T-helper 1 cell (primary cell): ENCODE measurements around the gene OR2AG2.
"Not testable (repeated sequence)": the region's sequence is repeated elsewhere in the genome, so short reads cannot be mapped to it uniquely, and the experiment has no call there.

ENCODE experiments used
- DNase-seq, 5 donors: peaks; one replicate each; pipeline ENCODE4 v3.0.0-alpha.2; 2012 to 2020
- total RNA-seq, 4 donors: gene quantifications; one replicate each; lab custom pipeline; 2026; lab: John Stamatoyannopoulos, UW

Gene OR2AG2, protein sequence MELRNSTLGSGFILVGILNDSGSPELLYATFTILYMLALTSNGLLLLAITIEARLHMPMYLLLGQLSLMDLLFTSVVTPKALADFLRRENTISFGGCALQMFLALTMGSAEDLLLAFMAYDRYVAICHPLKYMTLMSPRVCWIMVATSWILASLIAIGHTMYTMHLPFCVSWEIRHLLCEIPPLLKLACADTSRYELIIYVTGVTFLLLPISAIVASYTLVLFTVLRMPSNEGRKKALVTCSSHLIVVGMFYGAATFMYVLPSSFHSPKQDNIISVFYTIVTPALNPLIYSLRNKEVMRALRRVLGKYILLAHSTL
- 0 reads per million in 4 donors for total RNA-seq

DNA sequence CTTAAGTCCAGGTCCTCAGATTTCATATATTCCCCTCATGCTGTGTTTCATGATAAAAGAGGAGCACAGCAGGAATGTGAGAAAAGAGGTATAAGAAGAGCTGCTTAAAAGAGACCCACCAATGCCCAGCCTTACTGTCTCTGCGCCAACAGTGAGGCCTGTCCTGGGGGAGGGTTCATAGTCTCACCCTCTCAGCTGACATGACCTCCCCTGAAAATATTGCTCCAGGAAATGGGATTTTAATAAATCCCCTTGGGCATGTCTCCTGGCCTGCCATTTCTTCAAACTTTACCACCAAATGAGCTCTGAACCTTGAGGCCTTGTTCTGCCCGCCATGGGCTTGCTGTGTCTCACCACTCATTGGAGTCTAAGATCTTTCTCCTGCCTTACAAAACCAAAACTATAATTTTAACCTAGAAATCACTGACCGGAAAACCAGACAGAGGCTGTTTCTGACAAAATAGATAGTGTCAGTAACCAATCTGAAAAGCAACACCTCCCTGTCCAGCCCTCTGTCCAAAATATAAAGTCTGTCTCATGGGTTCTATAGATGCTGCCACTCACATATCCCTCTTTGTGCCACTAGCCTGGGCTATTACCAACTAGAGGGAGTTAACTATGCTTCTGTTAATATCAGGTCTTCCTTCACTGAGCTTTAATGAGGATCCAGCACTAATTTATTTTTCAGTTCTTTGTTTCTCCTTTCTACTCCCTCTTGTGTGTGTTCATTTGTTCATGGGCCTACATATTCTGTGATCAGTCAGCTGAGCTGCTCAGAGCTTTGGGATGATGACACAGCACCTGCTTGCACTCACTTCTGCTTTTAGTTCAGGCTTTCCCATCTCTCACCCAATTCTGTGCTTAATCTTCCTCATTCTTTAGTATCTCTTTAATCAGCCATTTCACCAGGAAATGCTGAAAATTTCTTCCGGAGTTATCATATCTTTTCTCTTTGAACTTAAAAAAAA is at the start of gene OR2AG2:
OR2AG2 (minus strand) TSS at position 51 of the 968 bp plus-strand sequence. CDS start 3,019 bp downstream, outside the sequence.
- DNase-seq, result no peak

DNA sequence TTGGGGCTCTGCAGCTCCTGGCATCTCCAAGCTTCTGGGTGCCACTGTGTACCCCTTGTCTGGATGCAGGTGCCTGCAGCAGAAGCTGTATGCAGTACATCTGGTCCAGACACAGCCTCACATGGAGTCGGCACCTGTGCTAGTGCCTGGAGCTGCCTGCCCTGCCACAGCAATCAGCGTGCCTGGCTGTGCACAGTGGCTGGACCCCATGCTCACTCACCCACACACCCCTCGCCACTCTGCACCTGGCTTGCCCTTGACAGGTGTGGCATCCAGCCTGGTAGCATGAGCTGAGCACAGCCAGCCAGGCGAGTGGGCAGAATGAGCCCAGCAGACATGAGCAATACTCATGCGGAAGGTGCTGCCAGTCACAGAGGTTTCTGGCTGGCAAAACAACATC is 47.2 kb upstream of the OR2AG2 start:
- no peak for DNase-seq

DNA sequence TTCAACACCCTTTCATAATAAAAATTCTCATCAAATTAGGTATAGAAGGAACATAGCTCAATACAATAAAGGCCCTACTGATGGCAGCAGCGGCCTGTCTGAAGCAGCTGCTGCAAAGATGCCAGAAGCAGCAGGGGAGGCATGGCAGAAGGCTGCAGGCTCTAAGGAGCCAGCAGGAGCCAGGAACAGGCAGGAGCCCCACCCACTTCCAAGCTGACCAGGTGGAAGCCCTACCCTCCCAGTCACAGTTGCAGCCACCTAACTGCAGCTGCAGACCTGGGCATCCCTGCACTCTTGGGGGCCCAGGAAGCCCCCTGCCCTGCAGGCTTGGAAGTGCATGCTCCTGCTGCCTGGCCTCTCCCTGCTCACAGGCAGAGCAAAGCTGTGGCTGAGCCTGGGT is 45.9 kb upstream of the OR2AG2 start:
- DNase-seq, result no peak

DNA sequence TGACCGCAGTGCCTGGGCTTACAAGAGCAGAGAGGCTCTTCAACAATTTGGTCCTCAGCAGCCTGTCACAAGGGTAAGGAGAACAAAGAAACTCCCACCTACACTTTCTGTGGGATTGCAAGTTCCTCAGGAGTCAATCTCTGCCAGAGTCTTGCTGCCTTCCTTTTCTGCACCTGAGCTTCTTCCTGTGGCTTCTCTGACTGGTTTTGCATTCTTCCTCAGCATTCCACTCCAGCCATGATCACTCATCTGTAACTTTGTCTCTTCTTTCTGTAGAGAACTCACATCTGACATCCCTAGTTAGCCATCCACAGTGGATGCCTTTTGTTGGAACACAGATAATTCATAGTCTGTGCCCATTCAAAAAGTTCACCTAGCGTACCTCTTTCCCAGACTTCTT is 41.9 kb upstream of the OR2AG2 start:
- DNase-seq, result no peak

DNA sequence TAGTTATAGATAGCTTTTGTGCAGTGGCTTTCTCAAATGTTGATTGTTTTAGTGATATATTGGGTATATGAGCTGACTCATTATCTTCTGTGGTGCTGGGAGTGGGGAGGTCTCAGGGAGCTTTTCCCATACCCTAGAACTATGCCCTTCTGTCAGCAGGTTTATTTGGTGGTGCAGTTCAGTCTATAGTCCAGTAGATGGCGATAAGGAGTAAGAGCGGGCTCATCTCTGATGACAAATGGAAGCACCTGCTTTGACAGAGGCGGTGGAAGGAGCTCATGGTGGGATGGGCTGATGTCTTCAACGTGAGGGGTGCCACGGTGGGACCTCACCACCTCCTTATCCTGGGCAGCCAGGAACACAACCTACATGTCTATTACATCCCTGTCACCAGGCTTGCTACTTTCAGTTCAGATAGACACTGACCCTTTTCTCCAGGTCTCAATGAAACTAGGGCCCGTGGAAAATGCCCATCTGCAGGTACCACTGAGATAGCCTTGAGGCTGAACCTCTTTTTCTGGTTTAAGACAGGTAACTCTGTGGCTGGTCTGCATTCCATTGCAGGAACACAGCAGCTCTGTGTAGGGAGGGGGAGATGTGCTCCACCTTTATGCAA is 40.7 kb upstream of the OR2AG2 start:
- peak in 3 of 5 donors; percentile 6 to 44 (median 17) for DNase-seq

DNA sequence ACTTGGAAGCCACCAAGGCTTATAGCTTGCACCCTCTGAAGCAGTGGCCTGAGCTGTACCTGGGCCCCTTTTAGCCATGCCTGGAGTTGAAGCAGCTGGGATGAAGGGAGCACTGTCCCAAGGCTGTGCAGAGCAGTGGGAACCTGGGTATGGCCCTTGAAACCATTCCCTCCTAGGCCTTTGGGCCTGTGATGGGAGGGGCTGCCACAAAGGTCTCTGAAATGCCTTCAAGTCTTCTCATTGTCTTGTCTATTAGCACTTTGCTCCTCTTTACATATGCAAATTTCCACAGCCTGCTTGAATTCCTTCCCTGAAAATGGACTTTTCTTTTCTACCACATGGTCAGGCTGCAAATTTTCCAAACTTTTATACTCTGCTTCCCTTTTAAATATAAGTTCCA is 29.3 kb upstream of the OR2AG2 start:
- DNase-seq, result not testable (repeated sequence)

DNA sequence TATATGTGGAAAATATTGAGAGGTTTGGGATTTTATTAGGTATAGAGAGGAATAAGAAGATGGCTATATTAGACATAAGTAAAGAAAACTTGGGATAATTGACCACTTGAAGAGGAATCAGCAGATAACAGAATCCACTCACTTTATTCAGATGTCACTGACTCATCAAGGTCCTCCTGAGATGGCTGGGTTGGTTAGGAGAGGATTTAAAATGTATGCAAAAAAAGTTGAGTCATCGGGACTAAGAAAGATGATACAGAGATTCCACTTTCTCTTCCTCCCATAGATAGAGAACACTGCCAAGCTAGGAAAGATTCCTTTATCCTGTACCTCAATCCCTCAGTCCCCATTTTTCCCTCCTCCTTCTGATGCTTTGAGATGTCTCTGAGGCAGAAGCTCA is 27.6 kb upstream of the OR2AG2 start, which contains the start of gene OR6A2:
OR6A2 (minus strand) TSS at position 288 of the 400 bp plus-strand sequence. CDS start 3,981 bp downstream, outside the sequence.
- no peak for DNase-seq

DNA sequence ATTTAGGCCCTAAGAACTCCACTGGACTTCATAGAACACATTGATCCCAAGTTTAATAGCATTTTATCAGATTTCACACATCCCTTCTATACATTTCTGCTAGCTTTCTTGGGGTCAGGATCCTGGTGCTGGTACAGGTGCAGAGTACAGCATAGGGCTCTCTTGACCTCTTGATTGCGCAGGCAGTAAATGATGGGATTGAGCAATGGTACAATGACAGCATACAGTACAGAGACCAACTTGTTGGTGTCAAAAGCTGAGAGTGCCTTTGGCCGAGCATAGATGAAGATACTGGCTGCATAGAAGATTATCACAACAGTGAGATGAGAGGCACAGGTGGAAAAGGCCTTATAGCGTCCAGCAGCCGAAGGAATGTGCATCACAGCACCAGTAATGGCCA is 22.9 kb upstream of the OR2AG2 start:
- DNase-seq, result no peak

DNA sequence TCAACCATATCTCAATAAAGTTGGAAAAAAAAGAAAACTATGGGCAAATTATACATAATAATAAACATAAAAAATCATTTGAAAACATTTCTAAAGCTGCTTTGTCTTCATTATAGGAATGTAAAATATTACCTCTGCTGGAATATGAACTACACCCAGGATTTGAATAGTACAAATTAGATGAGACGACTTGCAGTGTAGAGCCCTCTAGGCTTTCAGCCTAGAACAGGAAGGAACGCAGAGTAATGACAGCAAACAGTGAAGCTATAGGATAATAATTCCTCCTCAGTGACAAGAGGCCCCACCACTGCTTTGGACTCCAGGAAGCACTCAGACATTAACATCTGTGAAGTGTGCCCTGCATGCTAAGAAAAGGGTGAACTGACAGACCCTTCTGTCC is 18.8 kb upstream of the OR2AG2 start:
- no peak for DNase-seq

DNA sequence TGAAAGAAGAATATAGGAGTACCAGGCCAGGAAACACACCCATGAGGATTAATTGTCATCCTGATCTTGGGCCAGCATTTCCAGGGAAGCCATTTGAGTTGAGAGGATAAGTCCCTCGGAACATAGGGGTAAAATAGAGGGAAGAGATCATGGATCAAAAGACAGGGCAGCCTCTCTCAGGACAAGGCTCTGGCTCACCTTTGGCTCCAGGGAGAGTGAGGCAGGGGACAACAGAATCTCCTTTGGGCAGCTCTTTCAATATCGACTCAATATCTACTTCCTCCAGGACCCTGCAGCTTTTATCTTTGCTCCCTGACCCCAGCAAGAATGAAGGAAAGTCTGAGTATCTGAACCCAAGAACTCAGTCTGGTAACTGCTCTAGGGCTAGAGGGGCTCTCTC is 10.9 kb upstream of the OR2AG2 start, which contains the start of gene OR2AG1:
OR2AG1 (plus strand) TSS at position 301 of the 400 bp plus-strand sequence. CDS start 2,018 bp downstream, outside the sequence.
- no peak for DNase-seq

DNA sequence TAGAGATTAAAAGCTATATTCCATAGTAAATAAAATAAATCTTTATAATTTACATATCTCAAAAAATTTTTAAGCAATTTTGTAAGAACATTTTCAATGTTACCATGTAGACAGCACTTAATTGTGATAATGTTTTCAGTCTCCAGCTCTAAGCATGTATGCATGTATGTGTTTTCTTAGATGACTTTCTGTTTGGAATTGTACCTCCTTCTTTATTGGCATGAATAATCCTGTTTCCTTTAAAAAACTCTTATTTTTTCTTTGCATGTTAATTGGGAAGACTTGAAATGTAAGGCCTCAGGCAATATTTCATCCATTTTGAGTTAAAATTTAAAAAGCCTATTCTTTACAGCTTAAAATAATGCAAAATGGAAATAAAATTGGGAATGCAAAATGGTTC is 9.1 kb upstream of the OR2AG2 start:
- no peak for DNase-seq

DNA sequence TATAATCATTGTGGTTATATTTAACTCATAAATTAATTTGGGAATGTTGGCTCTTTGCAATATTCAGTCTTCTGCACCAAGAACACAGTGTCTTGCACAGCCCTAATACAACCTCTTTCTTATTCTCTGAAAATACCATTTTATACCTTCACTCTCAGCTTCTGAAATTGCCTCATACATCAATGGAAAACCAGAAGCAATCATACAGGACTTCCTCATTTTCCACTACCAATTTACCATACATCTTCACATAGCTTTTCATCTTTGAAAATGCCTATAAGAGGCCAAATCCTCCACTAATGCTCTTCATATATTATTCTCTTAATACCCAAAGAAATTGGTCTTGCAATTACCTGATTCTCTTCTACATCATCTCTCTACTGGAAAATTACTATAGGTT is 6.7 kb upstream of the OR2AG2 start:
- DNase-seq, result no peak

DNA sequence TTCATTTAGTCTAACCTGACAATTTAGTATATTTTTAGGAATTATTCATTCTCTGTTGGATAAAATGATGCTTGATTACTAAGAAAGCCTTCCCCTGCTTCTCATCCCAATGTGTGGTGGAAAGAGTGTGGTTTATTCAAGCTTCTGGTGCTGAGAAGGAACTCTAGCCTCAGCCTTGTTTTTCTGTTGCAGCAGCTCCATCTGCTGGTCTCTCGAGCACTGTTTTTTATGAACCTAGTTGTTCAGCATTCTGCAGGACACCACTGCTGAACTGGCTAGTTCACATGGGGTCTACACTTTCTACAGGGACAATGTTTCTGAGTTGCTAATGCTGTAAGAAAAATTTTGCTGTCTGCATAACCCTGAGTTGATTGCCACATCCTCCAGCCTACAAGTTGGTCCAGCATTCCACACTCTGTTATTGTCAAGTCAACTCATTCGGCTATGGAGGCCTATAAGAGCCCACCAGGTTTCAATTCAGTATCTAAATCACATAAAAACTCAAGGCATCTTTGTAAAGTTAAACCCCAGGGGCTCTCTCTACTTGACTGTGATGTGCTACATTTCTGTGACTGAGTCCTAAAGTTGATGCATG is 14.3 kb downstream of the OR2AG2 start:
- DNase-seq, result peak in 4 of 5 donors; percentile 32 to 58 (median 43)

DNA sequence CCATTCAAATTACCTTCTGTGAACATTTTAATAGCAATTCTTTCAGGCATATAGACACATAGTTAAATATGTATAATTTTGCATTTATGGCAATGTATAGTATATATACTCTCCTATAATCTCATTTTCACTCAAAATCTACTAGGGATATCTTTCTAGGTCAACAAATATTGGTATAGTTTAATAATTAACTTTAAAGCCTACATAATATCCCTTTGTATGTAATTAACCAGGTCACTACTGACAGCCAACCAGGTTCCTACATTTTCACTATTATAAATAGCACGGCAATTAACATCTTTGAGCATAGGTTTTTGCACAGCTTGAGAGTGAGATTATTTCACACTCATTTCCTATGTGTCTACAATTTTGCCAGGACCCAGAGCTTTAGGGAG is 15.8 kb downstream of the OR2AG2 start:
- DNase-seq, result no peak

DNA sequence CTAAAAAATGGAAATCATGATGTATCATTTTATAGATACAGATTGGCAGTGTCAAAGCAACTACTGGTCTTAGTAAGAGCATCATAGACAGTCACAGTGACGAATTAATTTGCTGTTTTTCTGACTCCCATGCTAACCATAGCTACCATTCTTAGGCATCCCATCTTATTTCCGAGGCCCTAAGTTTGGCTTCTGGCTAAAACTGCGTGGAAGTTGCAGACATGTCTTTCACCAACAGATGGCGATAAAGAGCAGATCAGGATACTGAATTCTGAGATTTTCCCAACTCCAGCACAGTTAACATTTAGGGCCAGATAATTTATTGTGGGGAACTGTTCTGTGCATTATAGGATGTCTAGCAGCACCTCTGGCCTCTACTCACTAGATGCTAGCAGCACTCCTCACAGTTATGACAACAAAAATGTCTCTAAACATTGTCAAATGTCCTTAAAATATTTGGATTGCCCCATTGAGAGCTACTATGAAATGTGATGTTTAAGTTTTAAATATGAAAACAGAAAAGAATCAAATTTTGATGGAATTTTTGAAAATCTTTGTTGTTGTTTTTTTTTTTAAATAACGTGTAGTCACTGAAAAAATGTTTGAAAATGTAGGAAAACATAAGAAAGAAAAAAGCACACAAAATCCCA is 16.3 kb downstream of the OR2AG2 start:
- DNase-seq, result peak in 3 of 5 donors; percentile 8 to 31 (median 30)

DNA sequence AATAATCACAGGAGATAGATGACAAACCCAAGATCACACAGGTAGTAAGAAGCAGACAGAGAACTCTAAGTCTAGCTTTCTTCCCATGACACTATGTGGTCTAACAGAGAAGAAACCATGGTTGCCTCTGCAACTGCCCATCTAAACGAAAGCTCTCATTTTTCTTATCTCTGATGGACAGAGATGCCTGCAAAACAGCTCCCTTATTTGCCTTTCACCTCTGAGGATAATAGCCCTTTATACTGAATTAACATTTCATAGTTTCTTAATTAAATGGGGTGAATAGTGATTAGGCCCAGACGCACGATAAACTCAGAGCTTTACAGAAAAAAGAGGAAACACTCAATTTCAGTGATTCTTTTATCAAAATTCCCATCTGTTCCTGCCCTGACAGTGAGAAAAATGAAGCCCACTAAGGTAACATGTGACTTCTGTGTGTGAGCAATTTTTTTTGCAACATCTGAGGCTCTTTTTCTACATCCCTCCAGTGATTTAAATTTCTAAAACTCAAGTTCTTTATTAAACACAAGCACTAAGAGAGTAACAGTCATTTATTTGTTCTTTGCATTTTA is 24.6 kb downstream of the OR2AG2 start:
- DNase-seq, result no peak

DNA sequence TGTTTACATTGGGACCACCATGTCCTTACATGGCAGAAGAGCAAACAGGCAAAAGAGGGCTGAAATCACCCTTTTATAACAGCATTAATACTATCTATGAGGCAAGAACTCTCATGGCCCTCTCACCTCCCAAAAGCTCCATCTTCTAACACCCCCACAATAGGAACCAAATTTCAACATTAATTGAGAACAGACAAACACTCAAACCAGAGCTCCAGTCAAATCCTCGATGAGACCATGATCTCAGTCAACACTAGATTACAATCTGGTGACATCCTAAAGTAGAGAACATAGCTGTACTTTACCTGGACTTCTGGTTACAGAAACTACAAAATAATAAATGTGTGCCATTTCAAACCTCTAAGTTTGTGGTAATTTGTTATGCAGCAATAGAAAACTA is 25.1 kb downstream of the OR2AG2 start:
- no peak for DNase-seq

DNA sequence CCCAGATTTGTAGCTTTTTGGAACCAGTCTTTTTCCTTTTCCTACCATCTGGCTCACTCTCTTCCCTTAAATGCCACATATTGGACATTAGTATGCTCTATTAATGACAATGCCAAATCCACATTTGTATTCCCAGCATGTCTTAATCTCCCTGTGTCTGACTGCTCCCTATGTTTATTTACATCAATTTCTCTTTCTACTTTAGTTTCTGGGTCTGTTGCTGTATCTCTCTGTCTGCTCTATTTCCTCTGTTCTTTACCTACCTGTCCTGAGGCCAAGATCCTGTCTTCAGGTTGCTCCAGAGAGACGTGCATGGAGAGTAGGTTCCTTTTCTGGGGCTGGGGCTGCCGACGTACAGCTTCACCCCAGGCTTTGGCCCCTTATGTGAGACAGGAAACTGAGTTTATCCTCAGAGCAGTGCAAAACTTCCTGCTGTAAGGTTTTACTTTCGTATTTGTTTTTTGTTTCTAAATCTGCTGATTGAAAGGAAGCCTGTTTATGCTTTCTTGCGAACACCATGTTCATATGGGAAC is 25.6 kb downstream of the OR2AG2 start:
- peak in 3 of 5 donors; percentile 32 to 84 (median 33) for DNase-seq

DNA sequence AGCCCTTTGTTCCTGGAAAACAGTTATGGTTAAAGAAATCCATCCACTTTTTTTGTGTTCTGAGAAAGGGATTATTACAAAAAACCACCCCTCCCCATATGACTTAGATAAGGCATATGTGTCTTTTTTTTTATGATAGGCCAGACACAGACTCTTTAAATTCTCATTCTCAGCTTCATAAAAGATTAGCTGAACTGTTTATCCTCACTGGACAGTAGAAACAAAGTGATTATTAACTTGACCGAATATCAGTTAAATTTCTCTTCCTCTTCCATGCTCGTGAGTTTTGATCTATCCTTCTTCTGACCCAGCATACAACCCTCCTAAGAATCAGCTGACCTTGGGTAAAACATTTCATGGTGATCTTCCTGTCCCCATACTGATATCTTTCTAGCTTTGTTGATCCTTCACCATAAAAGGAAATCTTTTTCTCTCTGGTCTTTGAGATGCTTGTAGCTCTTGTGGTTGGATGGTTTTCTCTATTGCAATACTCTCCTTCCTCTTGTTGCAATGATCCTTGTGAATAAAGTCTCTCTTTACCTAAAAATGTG is 26.2 kb downstream of the OR2AG2 start:
- DNase-seq, result peak in 1 of 5 donors; percentile 73

DNA sequence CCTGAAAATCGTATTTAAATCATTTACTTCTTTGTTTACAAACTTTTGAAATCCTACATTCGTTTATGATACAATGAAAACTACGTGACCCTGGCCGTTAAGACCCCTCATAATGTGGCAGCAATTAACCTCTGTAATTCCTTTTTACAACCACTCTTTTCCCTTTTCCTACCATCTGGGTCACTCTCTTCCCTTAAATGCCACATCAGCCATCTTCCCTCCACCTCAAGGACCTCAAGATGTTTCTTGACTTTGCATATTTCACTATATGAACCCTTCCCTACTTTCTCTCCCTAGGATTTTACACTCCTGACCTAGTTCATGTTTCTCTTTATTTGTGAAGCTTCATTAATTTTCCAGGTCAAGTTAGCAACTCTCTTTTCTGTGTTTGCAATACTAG is 26.8 kb downstream of the OR2AG2 start:
- no peak for DNase-seq

DNA sequence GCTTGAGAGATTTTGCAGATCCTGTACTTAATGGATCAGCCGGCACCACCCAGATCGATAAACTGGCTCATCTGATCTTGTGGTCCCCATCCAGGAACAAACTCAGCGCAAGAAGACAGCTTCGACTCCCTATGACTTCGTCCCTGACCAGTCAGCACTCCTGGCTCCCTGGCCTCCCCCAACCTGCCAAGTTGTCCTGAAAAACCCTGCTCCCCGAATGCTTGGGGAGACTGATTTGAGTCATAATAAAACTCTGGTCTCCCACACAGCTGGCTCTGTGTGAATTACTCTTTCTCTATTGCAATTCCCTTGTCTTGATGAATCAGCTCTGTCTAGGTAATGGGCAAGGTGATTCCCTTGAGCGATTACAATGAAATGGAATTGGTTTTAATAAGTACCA is 29.5 kb downstream of the OR2AG2 start:
- DNase-seq, result peak in 1 of 5 donors; percentile 21
